SW 1271 (cell line): ENCODE results near the gene ARMC5.
"Not testable (repeated sequence)": the region's sequence is repeated elsewhere in the genome, so short reads cannot be mapped to it uniquely, and the experiment has no call there.

Experiments used
- DNase-seq, 2 experiments: peaks; one replicate each; lab custom pipeline; 2025; lab: John Stamatoyannopoulos, UW

ARMC5 gene

GRCh38 chr16:31499928-31500327, 40.6 kb downstream of the ARMC5 start:
- DNase-seq, result no peak

GRCh38 chr16:31501226-31501965, 42.1 kb downstream of the ARMC5 start:
- no peak for DNase-seq

GRCh38 chr16:31501966-31502348, 42.7 kb downstream of the ARMC5 start:
- no peak for DNase-seq

- no peak for DNase-seq
Observed at GRCh38 chr16:31502981-31503380, 43.7 kb downstream of the ARMC5 start.

- not testable (repeated sequence) for DNase-seq
Observed at GRCh38 chr16:31503555-31503954, 44.3 kb downstream of the ARMC5 start.

GRCh38 chr16:31504159-31504558, 44.9 kb downstream of the ARMC5 start:
- no peak for DNase-seq

GRCh38 chr16:31505483-31505882, 46.2 kb downstream of the ARMC5 start:
- no peak for DNase-seq

- DNase-seq, result no peak
Observed at GRCh38 chr16:31507617-31507928, 48.3 kb downstream of the ARMC5 start.

GRCh38 chr16:31507929-31508705, 48.8 kb downstream of the ARMC5 start, which contains the start of gene RUSF1:
Gene RUSF1, minus strand, starts transcription at chr16:31508391. Its CDS starts 18 bp downstream, at chr16:31508373.
- peak; percentile 40 to 76 for DNase-seq

- DNase-seq, result peak in 1 of 2 experiments; percentile 26
Observed at GRCh38 chr16:31508706-31509195, 49.5 kb downstream of the ARMC5 start.

- DNase-seq, result no peak
Observed at GRCh38 chr16:31513126-31513525, 53.8 kb downstream of the ARMC5 start.

GRCh38 chr16:31513884-31514283, 54.6 kb downstream of the ARMC5 start:
- DNase-seq, result no peak
